ENCODE results near the gene RPS6KA2.

The RPS6KA2 gene

DNA sequence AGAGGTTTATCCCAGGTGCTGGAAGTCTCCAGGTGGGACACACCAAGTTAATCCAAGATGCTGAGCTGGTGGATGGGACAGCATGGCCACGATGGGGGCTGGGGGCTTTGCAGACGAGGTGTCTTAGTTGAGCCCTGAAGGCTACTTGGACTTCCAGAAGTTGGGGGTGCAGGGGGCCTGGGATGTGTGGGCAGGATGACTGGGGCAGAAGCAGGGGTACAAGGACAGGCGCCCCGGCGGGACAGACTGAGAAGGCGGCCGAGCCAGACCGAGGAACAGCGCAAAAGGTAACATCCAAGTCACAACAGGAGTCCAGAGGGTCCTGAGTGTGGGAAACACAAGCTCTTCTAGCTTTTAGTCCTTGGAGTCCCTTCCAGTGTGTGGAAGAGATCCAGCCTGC, 64.3 kb downstream of the RPS6KA2 start:
- H3K36me3 ChIP-seq: no peaks in the 10 kb centered on the region

DNA sequence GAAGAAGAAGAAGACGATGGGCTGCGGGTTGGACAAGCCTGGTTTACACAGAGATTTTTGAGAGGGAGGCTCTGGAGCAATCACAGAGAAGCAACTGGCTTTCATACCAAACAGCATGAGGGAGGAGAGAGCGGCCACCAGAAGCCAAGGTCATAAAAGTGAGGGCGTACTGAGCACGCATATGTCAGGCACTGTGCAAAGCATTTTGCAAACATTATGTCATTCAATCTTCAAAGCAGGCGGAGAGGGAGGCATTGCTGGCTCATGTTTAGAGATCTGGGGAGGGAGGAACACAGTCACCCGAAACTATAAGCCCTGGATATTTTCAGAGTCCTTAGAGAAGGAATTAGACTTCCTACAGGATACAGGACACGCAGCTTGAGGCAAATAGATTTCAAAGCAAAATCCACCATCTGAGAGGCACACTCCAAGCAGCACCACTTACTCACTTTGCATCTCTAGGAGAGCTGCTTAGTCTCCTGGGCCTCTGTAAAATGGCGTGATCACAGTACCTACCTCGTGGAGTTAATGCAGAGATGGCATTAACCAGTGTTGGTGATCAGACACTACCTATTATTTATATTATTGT, 65.2 kb downstream of the RPS6KA2 start:
- H3K27ac ChIP-seq: no peak overlapping the region
- TF ChIP-seq, protein P1, sequence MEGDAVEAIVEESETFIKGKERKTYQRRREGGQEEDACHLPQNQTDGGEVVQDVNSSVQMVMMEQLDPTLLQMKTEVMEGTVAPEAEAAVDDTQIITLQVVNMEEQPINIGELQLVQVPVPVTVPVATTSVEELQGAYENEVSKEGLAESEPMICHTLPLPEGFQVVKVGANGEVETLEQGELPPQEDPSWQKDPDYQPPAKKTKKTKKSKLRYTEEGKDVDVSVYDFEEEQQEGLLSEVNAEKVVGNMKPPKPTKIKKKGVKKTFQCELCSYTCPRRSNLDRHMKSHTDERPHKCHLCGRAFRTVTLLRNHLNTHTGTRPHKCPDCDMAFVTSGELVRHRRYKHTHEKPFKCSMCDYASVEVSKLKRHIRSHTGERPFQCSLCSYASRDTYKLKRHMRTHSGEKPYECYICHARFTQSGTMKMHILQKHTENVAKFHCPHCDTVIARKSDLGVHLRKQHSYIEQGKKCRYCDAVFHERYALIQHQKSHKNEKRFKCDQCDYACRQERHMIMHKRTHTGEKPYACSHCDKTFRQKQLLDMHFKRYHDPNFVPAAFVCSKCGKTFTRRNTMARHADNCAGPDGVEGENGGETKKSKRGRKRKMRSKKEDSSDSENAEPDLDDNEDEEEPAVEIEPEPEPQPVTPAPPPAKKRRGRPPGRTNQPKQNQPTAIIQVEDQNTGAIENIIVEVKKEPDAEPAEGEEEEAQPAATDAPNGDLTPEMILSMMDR (IDR thresholded peaks at IDR 0.05; ENCODE audit: low read depth, low read length): no peak
- DNase-seq: no peak
- no peak overlapping the region for H3K4me3 ChIP-seq (ENCODE audit: low read depth, low read length)
- H3K9me3 ChIP-seq (ENCODE audit: severe bottlenecking): no peaks in the 10 kb centered on the region
- H3K27me3 ChIP-seq (ENCODE audit: insufficient read depth, low read depth, severe bottlenecking): no peaks in the 10 kb centered on the region
- no peaks in the 10 kb centered on the region for H3K36me3 ChIP-seq

More for the DNA sequence above, 64.3 kb downstream of the RPS6KA2 start:
- no peak overlapping the region for H3K27ac ChIP-seq
- TF ChIP-seq, protein P1 (IDR thresholded peaks at IDR 0.05; ENCODE audit: low read depth, low read length): no peak
- no peak for DNase-seq
- H3K9me3 ChIP-seq (ENCODE audit: severe bottlenecking): no peaks in the 10 kb centered on the region
- no peak overlapping the region for H3K4me3 ChIP-seq (ENCODE audit: low read depth, low read length)
- no peaks in the 10 kb centered on the region for H3K27me3 ChIP-seq (ENCODE audit: insufficient read depth, low read depth, severe bottlenecking)

DNA sequence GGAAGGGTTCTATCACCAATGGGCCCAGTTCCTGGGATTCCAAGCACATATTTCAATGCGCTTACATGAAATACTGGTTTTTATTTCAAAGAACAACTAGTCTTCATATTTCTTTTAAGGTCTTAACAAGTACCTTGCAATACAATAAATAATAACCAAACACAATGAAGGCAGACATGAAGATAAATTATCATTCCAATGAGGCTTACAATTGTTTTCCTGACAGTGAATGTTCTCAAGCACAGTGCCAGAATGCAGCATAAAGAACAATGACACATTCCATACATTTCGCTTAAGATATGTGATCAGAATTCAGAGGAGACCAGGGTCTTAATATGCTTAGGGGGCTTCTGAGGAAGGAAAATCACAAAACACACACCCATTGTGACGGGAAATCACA, 66.8 kb downstream of the RPS6KA2 start:
- Histone ChIP-seq H3K36me3 (no peaks in the 10 kb centered on the region), H3K9me3 (ENCODE audit: severe bottlenecking) (no peaks in the 10 kb centered on the region), H3K27me3 (ENCODE audit: insufficient read depth, low read depth, severe bottlenecking) (no peaks in the 10 kb centered on the region), H3K4me3 (ENCODE audit: low read depth, low read length) (no peak overlapping the region), H3K27ac (no peak overlapping the region)
- DNase-seq: no peak
- TF ChIP-seq, protein P1 (IDR thresholded peaks at IDR 0.05; ENCODE audit: low read depth, low read length): no peak

DNA sequence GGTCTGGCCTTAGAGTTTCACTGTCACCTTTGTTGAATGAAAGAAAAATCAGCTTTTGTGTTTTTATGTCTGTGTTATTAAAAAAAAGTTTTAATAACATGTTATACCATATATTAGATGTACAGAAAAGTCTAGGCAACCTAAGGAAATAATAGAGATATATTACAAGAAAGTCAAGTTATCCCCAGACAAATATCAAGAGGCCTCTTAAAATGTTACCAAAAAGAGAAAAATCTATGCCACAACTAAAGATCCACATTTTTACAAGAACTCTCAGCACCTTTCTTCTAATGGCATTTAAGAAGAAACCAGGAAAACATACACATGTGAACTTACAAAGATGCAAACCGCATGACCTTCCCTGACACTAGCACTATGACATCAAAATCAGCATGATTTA, 67.4 kb downstream of the RPS6KA2 start:
- H3K4me3 ChIP-seq (ENCODE audit: low read depth, low read length): no peak overlapping the region
- no peak overlapping the region for H3K27ac ChIP-seq
- DNase-seq: no peak
- no peaks in the 10 kb centered on the region for H3K9me3 ChIP-seq (ENCODE audit: severe bottlenecking)
- TF ChIP-seq, protein P1 (IDR thresholded peaks at IDR 0.05; ENCODE audit: low read depth, low read length): no peak
- H3K27me3 ChIP-seq (ENCODE audit: insufficient read depth, low read depth, severe bottlenecking): no peaks in the 10 kb centered on the region
- no peaks in the 10 kb centered on the region for H3K36me3 ChIP-seq

DNA sequence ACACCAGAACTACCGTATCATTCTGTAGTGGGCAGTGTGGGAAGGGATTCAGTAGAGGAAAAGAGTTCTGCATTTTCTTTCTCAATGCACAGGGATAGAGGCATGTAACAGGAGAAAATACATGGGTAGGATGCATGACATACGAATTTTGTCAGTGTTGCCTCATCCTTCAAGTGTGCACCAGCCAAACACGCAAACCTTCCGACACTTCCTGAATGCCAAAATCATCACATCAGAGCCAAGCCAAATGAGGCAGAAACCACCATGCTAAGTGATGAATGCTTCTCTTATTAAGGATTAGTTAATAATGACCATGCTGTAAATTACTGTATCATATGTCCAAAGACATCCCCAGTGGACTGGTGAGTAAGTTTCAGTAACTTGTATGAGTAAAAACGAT, 67.8 kb downstream of the RPS6KA2 start:
- Histone ChIP-seq H3K36me3 (no peaks in the 10 kb centered on the region), H3K9me3 (ENCODE audit: severe bottlenecking) (no peaks in the 10 kb centered on the region), H3K27me3 (ENCODE audit: insufficient read depth, low read depth, severe bottlenecking) (no peaks in the 10 kb centered on the region), H3K27ac (no peak overlapping the region), H3K4me3 (ENCODE audit: low read depth, low read length) (no peak overlapping the region)
- no peak for DNase-seq
- TF ChIP-seq, protein P1 (IDR thresholded peaks at IDR 0.05; ENCODE audit: low read depth, low read length): no peak
